Stomach (tissue), 4 donors: ENCODE results near the gene ODAD4.

Source experiments
- POLR2AphosphoS5 ChIP-seq, 3 donors: sonication (generic); formaldehyde crosslinking; IDR thresholded peaks; one replicate each; pipeline ENCODE4 v1.6.1; 2016; ENCODE audit warnings: antibody characterized with exemption in 3 of 3
- TF ChIP-seq, protein P1 (sequence below), 7 experiments: fragments of 450-650 bp in 4 of 7; fragments of 200-600 bp in 3 of 7; sonication (generic) in 3 of 7; IDR thresholded peaks; one replicate each; pipeline ENCODE4 v1.5.1; 2016 to 2019; ENCODE audit warnings: antibody characterized with exemption in 7 of 7, control low read depth in 2 of 7, mild to moderate bottlenecking in 1 of 7

DNA sequence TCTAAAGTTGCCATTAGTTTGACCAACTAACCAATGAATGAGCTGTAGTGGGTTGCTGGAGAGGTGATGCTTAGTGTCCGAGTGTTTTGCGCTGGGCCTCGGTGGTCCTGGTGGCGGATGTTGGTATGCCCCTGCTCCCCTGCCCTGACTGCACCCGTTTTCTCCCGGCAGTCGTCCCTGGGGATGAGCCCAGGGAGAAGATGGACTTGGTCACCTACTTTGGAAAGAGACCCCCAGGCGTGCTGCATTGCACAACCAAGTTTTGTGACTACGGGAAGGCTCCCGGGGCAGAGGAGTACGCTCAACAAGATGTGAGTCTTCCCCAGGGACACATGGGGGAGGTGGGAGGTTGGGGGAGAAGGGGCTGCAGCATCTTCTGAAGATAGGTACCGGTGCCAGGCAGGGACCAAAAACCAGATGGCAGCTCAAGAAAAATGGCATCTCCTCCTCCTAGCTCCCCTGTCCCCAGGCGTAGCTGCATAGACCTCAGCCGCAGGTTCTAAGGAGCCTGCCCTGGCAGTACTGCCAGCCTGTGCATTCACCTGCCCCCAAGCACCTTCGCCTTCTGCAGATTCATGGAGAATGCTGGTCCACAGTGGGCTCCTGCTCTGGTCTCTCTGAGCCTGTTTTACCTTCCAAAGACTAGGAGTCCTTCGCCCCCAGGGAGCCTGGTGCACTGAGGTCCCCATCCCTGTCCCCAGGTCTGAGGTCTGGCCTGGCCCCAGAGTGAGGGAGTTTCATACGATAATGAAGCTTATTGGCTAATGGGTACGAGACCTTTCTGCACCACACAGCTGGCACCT, 41.5 kb downstream of the ODAD4 start:
- no peak for TF ChIP-seq POLR2AphosphoS5 (IDR thresholded peaks at IDR 0.05)
- TF ChIP-seq, protein P1, sequence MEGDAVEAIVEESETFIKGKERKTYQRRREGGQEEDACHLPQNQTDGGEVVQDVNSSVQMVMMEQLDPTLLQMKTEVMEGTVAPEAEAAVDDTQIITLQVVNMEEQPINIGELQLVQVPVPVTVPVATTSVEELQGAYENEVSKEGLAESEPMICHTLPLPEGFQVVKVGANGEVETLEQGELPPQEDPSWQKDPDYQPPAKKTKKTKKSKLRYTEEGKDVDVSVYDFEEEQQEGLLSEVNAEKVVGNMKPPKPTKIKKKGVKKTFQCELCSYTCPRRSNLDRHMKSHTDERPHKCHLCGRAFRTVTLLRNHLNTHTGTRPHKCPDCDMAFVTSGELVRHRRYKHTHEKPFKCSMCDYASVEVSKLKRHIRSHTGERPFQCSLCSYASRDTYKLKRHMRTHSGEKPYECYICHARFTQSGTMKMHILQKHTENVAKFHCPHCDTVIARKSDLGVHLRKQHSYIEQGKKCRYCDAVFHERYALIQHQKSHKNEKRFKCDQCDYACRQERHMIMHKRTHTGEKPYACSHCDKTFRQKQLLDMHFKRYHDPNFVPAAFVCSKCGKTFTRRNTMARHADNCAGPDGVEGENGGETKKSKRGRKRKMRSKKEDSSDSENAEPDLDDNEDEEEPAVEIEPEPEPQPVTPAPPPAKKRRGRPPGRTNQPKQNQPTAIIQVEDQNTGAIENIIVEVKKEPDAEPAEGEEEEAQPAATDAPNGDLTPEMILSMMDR (IDR thresholded peaks at IDR 0.05): no peak
